HepG2 (cell line): ENCODE data around the gene NCKIPSD. TPM values are rescaled to one million over a fixed set of nuclear protein-coding genes. Genes with fewer than 3 reads are reported as not detected.

ENCODE experiments used
- CBX2 ChIP-seq, 2 experiments: fragments of 200-600 bp in 1 of 2; sonication (generic); formaldehyde crosslinking in 1 of 2; IDR thresholded peaks; 2 replicates each; pipeline versions ENCODE4 v1.7.0 to v1.8.1; 2018 to 2022; ENCODE audit warnings: low read depth in 2 of 2, low read length in 1 of 2, mild to moderate bottlenecking in 1 of 2, missing genetic modification reagents in 1 of 2
- CREBL2 ChIP-seq: sonication (generic); formaldehyde crosslinking; IDR thresholded peaks from 2 replicates; pipeline ENCODE4 v1.8.1; 2023; ENCODE audit warnings: missing genetic modification reagents, mild to moderate bottlenecking, borderline replicate concordance
- HMGXB3 ChIP-seq: sonication (generic); formaldehyde crosslinking; IDR thresholded peaks from 2 replicates; pipeline ENCODE4 v1.4.0; 2020; ENCODE audit warnings: missing genetic modification reagents, borderline replicate concordance
- ISX ChIP-seq: sonication (generic); formaldehyde crosslinking; conservative IDR thresholded peaks from 2 replicates; pipeline ENCODE4 v1.5.0; 2020; ENCODE audit warnings: missing genetic modification reagents
- NBN ChIP-seq: fragments of 450-650 bp; conservative IDR thresholded peaks from 2 replicates; pipeline ENCODE4 v1.6.1; 2017
- NFAT5 ChIP-seq: sonication (generic); formaldehyde crosslinking; IDR thresholded peaks from 2 replicates; pipeline ENCODE4 v1.4.0; 2020; ENCODE audit warnings: missing genetic modification reagents
- NR2F6 ChIP-seq, 2 experiments: IDR thresholded peaks; 2 replicates each; pipeline ENCODE4 v1.6.1; 2016; ENCODE audit warnings: antibody characterized with exemption in 1 of 2, mild to moderate bottlenecking in 1 of 2
- REST ChIP-seq, 2 experiments: IDR thresholded peaks; 2 replicates each; pipeline ENCODE4 v1.6.1; 2011 to 2012; ENCODE audit warnings: low read length in 2 of 2, borderline replicate concordance in 1 of 2, low read depth in 1 of 2, mild to moderate bottlenecking in 1 of 2, moderate library complexity in 1 of 2
- ZNF253 ChIP-seq: sonication (generic); formaldehyde crosslinking; IDR thresholded peaks from 2 replicates; pipeline ENCODE4 v1.8.0; 2022; ENCODE audit warnings: mild to moderate bottlenecking, missing genetic modification reagents, borderline replicate concordance
- polyA plus RNA-seq, 8 experiments: library from polyadenylated mRNA; depleted of rRNA in 3 of 8; stranded (reverse) in 7 of 8; unstranded in 1 of 8; fragments of >200 nt; fragmentation: Illumina TruSeq in 4 of 8; extraction: Trizol in 4 of 8; gene quantifications; 2 replicates each; pipeline versions ENCODE4 v1.2.1 to v1.2.3, GENCODE V29; 2011 to 2016; ENCODE audit warnings: low read depth in 4 of 8, missing spikeins in 1 of 8, mixed read lengths in 1 of 8; ENCODE audit not compliant: insufficient read depth in 1 of 8
- total RNA-seq, 5 experiments: library from RNA; depleted of rRNA; stranded (reverse); fragments of >200 nt; fragmentation: Illumina TruSeq; extraction: Trizol; gene quantifications; 2 replicates each; pipeline ENCODE4 v1.2.3, GENCODE V29; 2016; ENCODE audit warnings: low read depth in 1 of 5

The NCKIPSD gene
- total and polyA plus RNA-seq, 2 of the 13 experiments (the other 11 are each of a cell fraction or from before 2014, with no cell fraction given) = 13.5 to 35.2 TPM

DNA sequence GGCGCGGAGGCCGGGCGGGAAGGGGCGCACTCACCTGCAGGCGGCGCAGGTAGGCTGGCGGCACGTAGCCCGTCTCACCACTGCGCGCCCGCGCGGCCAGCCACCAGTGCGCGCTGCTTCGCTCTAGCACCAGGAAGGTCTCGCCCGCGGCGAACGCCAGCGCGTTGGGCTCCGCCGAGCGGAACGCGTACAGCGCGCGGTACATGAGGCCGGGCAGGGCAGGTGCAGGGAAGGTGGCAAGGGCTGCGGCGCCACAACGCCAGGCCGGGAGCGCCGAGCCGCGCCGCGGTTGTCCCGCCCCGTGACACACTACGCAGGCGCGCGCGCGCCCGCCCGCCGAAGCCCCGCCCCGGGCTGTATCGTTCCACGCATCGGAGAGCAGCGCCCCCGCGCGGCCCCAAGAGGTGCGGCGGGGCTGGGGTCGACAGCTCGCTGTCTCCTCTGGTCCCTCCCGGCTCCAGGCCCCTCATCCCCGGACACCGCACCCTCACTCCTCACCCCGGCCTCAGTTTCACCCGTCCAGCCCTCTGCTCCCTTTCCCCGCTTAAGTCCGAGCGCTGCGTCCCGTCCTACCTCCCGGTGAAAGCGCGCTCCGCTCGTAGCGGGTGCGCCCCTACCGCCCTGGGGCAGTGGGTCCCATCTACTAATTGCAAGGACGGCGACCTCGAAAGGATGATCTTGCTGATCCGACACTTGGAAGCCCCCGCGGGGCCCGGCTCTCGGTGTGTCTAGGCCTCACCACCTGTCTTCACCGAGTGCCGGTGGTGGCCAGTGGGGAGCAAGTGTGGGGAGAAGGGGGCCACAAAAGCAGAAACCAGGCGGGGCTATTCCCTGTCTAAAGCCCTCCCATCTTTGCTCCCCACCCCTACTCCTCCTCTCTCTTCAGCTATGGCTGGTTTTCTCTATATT is at the start of gene NCKIPSD (continued):
- TF ChIP-seq HMGXB3 (CRISPR knock-in tag) = no peak
- TF ChIP-seq ZNF253 = no peak
- TF ChIP-seq REST (IDR thresholded peaks at IDR 0.05; ENCODE audit: borderline replicate concordance in 1 of 2, low read depth in 1 of 2, low read length in 2 of 2) = no peak
- TF ChIP-seq CBX2 (IDR thresholded peaks at IDR 0.05; ENCODE audit: low read depth, low read length) = no peak
- no peak for TF ChIP-seq CBX2 (CRISPR knock-in tag; IDR thresholded peaks at IDR 0.05; ENCODE audit: low read depth)
- TF ChIP-seq CREBL2 (CRISPR knock-in tag) = peak; percentile 92; the same call in 1 of the 2 replicates
- no peak for TF ChIP-seq ISX (CRISPR knock-in tag)
- TF ChIP-seq NBN = no peak
- TF ChIP-seq NFAT5 (CRISPR knock-in tag) = peak; percentile 81; the same call in 1 of the 2 replicates
- no peak for TF ChIP-seq NR2F6 (IDR thresholded peaks at IDR 0.05)
- 0 out of 2 replicates have a peak, but pooled peaks have one; percentile 2 for TF ChIP-seq NR2F6 (CRISPR knock-in tag; IDR thresholded peaks at IDR 0.05)
